ENCODE results near the gene SCFD2.

- TF ChIP-seq, protein P1, sequence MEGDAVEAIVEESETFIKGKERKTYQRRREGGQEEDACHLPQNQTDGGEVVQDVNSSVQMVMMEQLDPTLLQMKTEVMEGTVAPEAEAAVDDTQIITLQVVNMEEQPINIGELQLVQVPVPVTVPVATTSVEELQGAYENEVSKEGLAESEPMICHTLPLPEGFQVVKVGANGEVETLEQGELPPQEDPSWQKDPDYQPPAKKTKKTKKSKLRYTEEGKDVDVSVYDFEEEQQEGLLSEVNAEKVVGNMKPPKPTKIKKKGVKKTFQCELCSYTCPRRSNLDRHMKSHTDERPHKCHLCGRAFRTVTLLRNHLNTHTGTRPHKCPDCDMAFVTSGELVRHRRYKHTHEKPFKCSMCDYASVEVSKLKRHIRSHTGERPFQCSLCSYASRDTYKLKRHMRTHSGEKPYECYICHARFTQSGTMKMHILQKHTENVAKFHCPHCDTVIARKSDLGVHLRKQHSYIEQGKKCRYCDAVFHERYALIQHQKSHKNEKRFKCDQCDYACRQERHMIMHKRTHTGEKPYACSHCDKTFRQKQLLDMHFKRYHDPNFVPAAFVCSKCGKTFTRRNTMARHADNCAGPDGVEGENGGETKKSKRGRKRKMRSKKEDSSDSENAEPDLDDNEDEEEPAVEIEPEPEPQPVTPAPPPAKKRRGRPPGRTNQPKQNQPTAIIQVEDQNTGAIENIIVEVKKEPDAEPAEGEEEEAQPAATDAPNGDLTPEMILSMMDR (IDR thresholded peaks at IDR 0.05), result peak; percentile 66 to 80 (median 75)
- TF ChIP-seq EP300 (IDR thresholded peaks at IDR 0.05), result no peak
- TF ChIP-seq POLR2A (IDR thresholded peaks at IDR 0.05), result no peak
These were observed 168.7 kb downstream of the SCFD2 start for GRCh38 chr4:53196882-53197771.
